ENCODE measurements around the gene PRR12.

DNA sequence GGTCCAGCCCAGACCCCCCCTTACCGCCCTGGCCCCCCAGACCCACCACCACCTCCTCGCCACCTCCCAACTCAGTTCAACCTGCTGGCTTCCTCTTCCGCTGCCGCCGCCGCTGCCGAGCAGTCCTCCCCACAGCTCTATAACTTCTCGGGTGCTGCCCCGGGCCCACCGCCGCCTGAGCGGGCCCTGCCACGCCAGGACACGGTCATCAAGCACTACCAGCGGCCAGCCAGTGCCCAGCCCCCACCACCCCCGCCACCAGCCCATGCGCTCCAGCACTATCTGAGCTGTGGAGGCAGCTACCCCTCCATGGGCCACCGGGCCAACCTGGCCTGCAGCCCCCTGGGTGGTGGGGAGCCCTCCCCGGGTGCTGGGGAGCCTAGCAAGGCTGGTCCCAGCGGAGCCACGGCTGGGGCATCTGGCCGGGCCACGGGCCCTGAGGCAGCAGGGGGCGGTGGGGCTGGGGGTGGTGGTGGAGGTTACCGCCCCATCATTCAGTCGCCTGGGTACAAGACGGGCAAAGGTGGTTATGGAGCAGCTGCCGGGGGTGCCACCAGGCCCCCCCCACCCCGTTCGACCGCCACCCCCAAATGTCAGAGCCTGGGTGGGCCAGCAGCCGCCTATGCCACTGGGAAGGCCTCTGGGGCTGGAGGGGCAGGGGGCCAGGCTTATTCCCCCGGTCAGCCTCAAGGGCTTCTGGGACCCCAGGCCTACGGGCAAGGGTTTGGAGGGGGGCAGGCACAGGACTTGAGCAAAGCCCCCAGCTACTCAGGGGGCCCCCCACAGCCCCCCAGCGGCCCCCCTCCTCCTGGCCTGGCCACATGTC, 4.2 kb downstream of the PRR12 start:
- TF ChIP-seq EP300 (IDR thresholded peaks at IDR 0.05; ENCODE audit: low read depth) (no peak), POLR2A (IDR thresholded peaks at IDR 0.05) (no peak), CTCF (IDR thresholded peaks at IDR 0.05) (no peak)
